SK-N-MC (cell line): ENCODE measurements around the gene SHB.

Source experiments
- DNase-seq: peaks from one replicate; pipeline ENCODE4 v3.0.0-alpha.2; 2011; ENCODE audit warnings: low read depth, low spot score
- H3K27ac ChIP-seq: fragments of 200-600 bp; sonication (generic); 2 replicates; pipeline ENCODE4 v1.5.1; 2016; ENCODE audit warnings: mixed run types
- H3K36me3 ChIP-seq: fragments of 200-600 bp; sonication (generic); 2 replicates; pipeline ENCODE4 v1.6.1; 2017; ENCODE audit warnings: antibody characterized with exemption, low read length, mixed read lengths; ENCODE audit not compliant: insufficient read depth
- H3K4me3 ChIP-seq: fragments of 200-600 bp; sonication (generic); 2 replicates; pipeline ENCODE4 v1.5.1; 2016
- H3K9ac ChIP-seq: fragments of 200-600 bp; sonication (generic); 2 replicates; pipeline ENCODE4 v1.8.0; 2017; ENCODE audit warnings: mixed run types, mixed read lengths; ENCODE audit not compliant: insufficient read length
- H3K9me3 ChIP-seq: fragments of 200-600 bp; sonication (generic); 2 replicates; pipeline ENCODE4 v1.6.1; 2017; ENCODE audit warnings: low read depth, mild to moderate bottlenecking, antibody characterized with exemption, low read length, moderate library complexity, mixed read lengths
- EZH2 ChIP-seq: fragments of 200-600 bp; sonication (generic); IDR thresholded peaks from one replicate; pipeline ENCODE4 v1.6.1; 2017; ENCODE audit warnings: antibody characterized with exemption
- FOXP2 ChIP-seq: optimal IDR thresholded peaks from 2 replicates; pipeline ENCODE3; 2011; ENCODE audit warnings: mild to moderate bottlenecking, moderate library complexity; ENCODE audit not compliant: insufficient read depth; ENCODE audit errors: extremely low read length, control extremely low read depth
- POLR2AphosphoS5 ChIP-seq: IDR thresholded peaks from 2 replicates; pipeline ENCODE4 v1.6.1; 2012; ENCODE audit warnings: mild to moderate bottlenecking, low read depth, low read length, borderline replicate concordance

Gene SHB

GRCh38 chr9:37983381-37984067 lies 85.5 kb downstream of the SHB start:
- Histone ChIP-seq H3K9me3 (no peaks in the 10 kb centered on the region), H3K4me3 (no peak overlapping the region), H3K36me3 (no peaks in the 10 kb centered on the region), H3K9ac (no peak overlapping the region), H3K27ac (peak overlapping the region; percentile 98)
- no peak for DNase-seq
- TF ChIP-seq EZH2 (no peak), POLR2AphosphoS5 (no peak), FOXP2 (no peak)

- no peaks in the 10 kb centered on the region; the same call in 1 of the 2 replicates for H3K36me3 ChIP-seq
- H3K9ac ChIP-seq: no peak overlapping the region
- H3K4me3 ChIP-seq: no peak overlapping the region
- H3K9me3 ChIP-seq: no peaks in the 10 kb centered on the region
- H3K27ac ChIP-seq: peak overlapping the region; percentile 27
- TF ChIP-seq POLR2AphosphoS5 (no peak), EZH2 (no peak), FOXP2 (no peak)
- DNase-seq: no peak
Observed at GRCh38 chr9:37979844-37980243, 89.2 kb downstream of the SHB start.

GRCh38 chr9:37978983-37979382 lies 90.0 kb downstream of the SHB start:
- Histone ChIP-seq H3K9me3 (no peaks in the 10 kb centered on the region), H3K27ac (no peak overlapping the region), H3K9ac (no peak overlapping the region), H3K36me3 (peaks cover 5% of the 10 kb centered on the region; the same call in 1 of the 2 replicates), H3K4me3 (no peak overlapping the region)
- no peak for DNase-seq
- TF ChIP-seq POLR2AphosphoS5: no peak
- no peak for TF ChIP-seq EZH2
- TF ChIP-seq FOXP2: no peak

- H3K9me3 ChIP-seq: no peaks in the 10 kb centered on the region
- H3K27ac ChIP-seq: no peak overlapping the region
- H3K9ac ChIP-seq: no peak overlapping the region
- no peak for DNase-seq
- no peak for TF ChIP-seq FOXP2
- TF ChIP-seq EZH2: no peak
- TF ChIP-seq POLR2AphosphoS5: no peak
- H3K4me3 ChIP-seq: no peak overlapping the region
- peaks cover 9% of the 10 kb centered on the region; the same call in 1 of the 2 replicates for H3K36me3 ChIP-seq
Observed at GRCh38 chr9:37978481-37978864, 90.6 kb downstream of the SHB start.

- Histone ChIP-seq H3K36me3 (peaks cover 10% of the 10 kb centered on the region; the same call in 1 of the 2 replicates), H3K27ac (no peak overlapping the region), H3K9me3 (no peaks in the 10 kb centered on the region), H3K9ac (no peak overlapping the region), H3K4me3 (no peak overlapping the region)
- DNase-seq: no peak
- TF ChIP-seq POLR2AphosphoS5 (no peak), FOXP2 (no peak), EZH2 (no peak)
Observed at GRCh38 chr9:37977851-37978480, 91.1 kb downstream of the SHB start.

- H3K9me3 ChIP-seq: no peaks in the 10 kb centered on the region
- DNase-seq: no peak
- no peak overlapping the region for H3K9ac ChIP-seq
- TF ChIP-seq POLR2AphosphoS5 (no peak), EZH2 (no peak)
- no peak overlapping the region for H3K4me3 ChIP-seq
- peaks cover 19% of the 10 kb centered on the region; the same call in 1 of the 2 replicates for H3K36me3 ChIP-seq
- no peak overlapping the region for H3K27ac ChIP-seq
Observed at GRCh38 chr9:37976714-37977477, 92.1 kb downstream of the SHB start.

GRCh38 chr9:37975639-37976038 lies 93.4 kb downstream of the SHB start:
- TF ChIP-seq EZH2: no peak
- TF ChIP-seq POLR2AphosphoS5: no peak
- no peak for TF ChIP-seq FOXP2
- no peak overlapping the region for H3K27ac ChIP-seq

GRCh38 chr9:37974506-37975173 lies 94.4 kb downstream of the SHB start:
- Histone ChIP-seq H3K9ac (no peak overlapping the region), H3K4me3 (no peak overlapping the region), H3K9me3 (no peaks in the 10 kb centered on the region), H3K36me3 (peaks cover 23% of the 10 kb centered on the region; the same call in 1 of the 2 replicates), H3K27ac (no peak overlapping the region)
- TF ChIP-seq EZH2 (no peak), POLR2AphosphoS5 (no peak), FOXP2 (no peak)
- DNase-seq: no peak

More at GRCh38 chr9:37975639-37976038, 93.4 kb downstream of the SHB start:
- Histone ChIP-seq H3K9me3 (no peaks in the 10 kb centered on the region), H3K36me3 (peaks cover 23% of the 10 kb centered on the region; the same call in 1 of the 2 replicates), H3K4me3 (no peak overlapping the region), H3K9ac (no peak overlapping the region)
- DNase-seq: no peak
